ENCODE results near the gene MITF.

The MITF gene

GRCh38 chr3:69882560-69882959 lies 143.3 kb downstream of the MITF start:
- no peak overlapping the region for H3K4me3 ChIP-seq (ENCODE audit: control insufficient read depth, low read depth, low read length)
- no peak for DNase-seq (ENCODE audit: low read depth)
- TF ChIP-seq, protein P1, sequence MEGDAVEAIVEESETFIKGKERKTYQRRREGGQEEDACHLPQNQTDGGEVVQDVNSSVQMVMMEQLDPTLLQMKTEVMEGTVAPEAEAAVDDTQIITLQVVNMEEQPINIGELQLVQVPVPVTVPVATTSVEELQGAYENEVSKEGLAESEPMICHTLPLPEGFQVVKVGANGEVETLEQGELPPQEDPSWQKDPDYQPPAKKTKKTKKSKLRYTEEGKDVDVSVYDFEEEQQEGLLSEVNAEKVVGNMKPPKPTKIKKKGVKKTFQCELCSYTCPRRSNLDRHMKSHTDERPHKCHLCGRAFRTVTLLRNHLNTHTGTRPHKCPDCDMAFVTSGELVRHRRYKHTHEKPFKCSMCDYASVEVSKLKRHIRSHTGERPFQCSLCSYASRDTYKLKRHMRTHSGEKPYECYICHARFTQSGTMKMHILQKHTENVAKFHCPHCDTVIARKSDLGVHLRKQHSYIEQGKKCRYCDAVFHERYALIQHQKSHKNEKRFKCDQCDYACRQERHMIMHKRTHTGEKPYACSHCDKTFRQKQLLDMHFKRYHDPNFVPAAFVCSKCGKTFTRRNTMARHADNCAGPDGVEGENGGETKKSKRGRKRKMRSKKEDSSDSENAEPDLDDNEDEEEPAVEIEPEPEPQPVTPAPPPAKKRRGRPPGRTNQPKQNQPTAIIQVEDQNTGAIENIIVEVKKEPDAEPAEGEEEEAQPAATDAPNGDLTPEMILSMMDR (IDR thresholded peaks at IDR 0.05; ENCODE audit: control insufficient read depth, insufficient read depth, low read depth, low read length, missing control alignments), result no peak

- H3K4me3 ChIP-seq (ENCODE audit: control insufficient read depth, low read depth, low read length), result no peak overlapping the region
- no peak for DNase-seq (ENCODE audit: low read depth)
- TF ChIP-seq, protein P1 (IDR thresholded peaks at IDR 0.05; ENCODE audit: control insufficient read depth, insufficient read depth, low read depth, low read length, missing control alignments), result no peak
These were observed 149.0 kb downstream of the MITF start for GRCh38 chr3:69888040-69888942.

DNA sequence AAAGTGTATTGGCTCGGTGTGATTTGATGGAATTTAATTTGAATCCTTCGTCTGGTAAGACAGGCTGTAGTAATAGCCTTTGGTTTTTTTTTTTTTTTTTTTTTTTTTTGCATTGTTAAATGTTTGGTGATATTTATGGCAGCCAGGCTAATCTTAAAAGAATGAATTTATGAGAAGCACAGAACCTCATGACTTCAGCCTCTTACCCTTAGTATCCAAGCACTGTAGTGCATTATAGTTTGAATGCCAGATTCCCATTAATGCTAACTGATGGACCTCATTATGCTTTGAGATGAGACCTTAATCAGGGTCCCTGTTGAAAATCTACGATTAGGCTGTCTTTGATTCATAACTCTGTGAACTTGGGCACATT lies 149.7 kb downstream of the MITF start:
- no peak for DNase-seq (ENCODE audit: low read depth)
- TF ChIP-seq, protein P1 (IDR thresholded peaks at IDR 0.05; ENCODE audit: control insufficient read depth, insufficient read depth, low read depth, low read length, missing control alignments), result no peak
- H3K4me3 ChIP-seq (ENCODE audit: control insufficient read depth, low read depth, low read length), result no peak overlapping the region

- TF ChIP-seq, protein P1 (IDR thresholded peaks at IDR 0.05; ENCODE audit: control insufficient read depth, insufficient read depth, low read depth, low read length, missing control alignments), result no peak
- no peak overlapping the region for H3K4me3 ChIP-seq (ENCODE audit: control insufficient read depth, low read depth, low read length)
- DNase-seq (ENCODE audit: low read depth), result no peak
These were observed 150.8 kb downstream of the MITF start for GRCh38 chr3:69890084-69890483.

GRCh38 chr3:69890691-69891090 lies 151.4 kb downstream of the MITF start:
- no peak for DNase-seq (ENCODE audit: low read depth)
- H3K4me3 ChIP-seq (ENCODE audit: control insufficient read depth, low read depth, low read length), result no peak overlapping the region
- TF ChIP-seq, protein P1 (IDR thresholded peaks at IDR 0.05; ENCODE audit: control insufficient read depth, insufficient read depth, low read depth, low read length, missing control alignments), result no peak

DNA sequence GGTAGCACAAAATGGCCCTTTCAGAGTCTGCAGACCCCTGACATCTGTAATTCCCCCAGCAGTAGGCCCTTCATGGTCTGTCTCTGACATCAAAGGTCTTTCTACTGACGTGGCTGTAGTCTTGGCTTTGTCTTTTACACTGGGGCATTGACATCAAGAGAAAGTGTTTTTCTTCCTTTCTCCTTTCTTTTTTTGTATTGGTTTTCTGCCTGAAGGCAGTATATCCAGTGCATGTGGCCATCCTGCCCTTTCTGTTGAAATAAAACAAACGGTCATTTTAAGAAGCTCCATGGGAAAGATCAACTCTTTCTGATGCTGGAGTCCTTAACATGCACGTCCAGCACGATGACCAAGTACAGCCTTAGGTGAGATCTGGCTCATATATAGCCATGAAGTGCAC lies 153.4 kb downstream of the MITF start:
- TF ChIP-seq, protein P1 (IDR thresholded peaks at IDR 0.05; ENCODE audit: control insufficient read depth, insufficient read depth, low read depth, low read length, missing control alignments), result no peak
- no peak overlapping the region for H3K4me3 ChIP-seq (ENCODE audit: control insufficient read depth, low read depth, low read length)
- no peak for DNase-seq (ENCODE audit: low read depth)
